Body of pancreas (tissue), 4 donors: ENCODE measurements around the gene EMP2. TPM values are rescaled to one million over a fixed set of nuclear protein-coding genes. Genes with fewer than 3 reads are reported as not detected.

Experiments
- ATAC-seq: fragments of 150-250 bp; one replicate; pipeline ENCODE4 v1.9.1; 2016
- DNase-seq, 4 donors: peaks; one replicate each; pipeline ENCODE4 v3.0.0-alpha.2; 2019
- H3K27ac ChIP-seq, 4 donors: fragments of 200-600 bp; sonication (generic); 1 replicate in 3 of 4; 2 replicates in 1 of 4; pipeline versions ENCODE4 v1.5.1 to v1.6.1; 2016 to 2019; ENCODE audit warnings: mild to moderate bottlenecking in 1 of 4, mixed read lengths in 1 of 4, moderate library complexity in 1 of 4
- H3K27me3 ChIP-seq, 2 donors: fragments of 200-600 bp; sonication (generic); one replicate each; pipeline ENCODE4 v1.6.0; 2016; ENCODE audit warnings: mild to moderate bottlenecking in 1 of 2
- H3K36me3 ChIP-seq, 2 donors: fragments of 200-600 bp; sonication (generic); replicated peaks in 1 of 2; 2 replicates each; pipeline ENCODE4 v1.5.1; 2016; ENCODE audit warnings: low read depth in 2 of 2; ENCODE audit not compliant: insufficient read depth in 1 of 2
- H3K4me1 ChIP-seq: fragments of 200-600 bp; sonication (generic); one replicate; pipeline ENCODE4 v1.6.0; 2016
- H3K4me3 ChIP-seq, 2 donors: fragments of 200-600 bp; sonication (generic); 1 replicate in 1 of 2; 2 replicates in 1 of 2; pipeline ENCODE4 v1.5.1; 2016 to 2019
- H3K9me3 ChIP-seq, 3 donors: fragments of 200-600 bp; sonication (generic); 1 replicate in 2 of 3; 2 replicates in 1 of 3; pipeline ENCODE4 v1.5.1; 2016
- CTCF ChIP-seq, 7 experiments: fragments of 450-650 bp in 4 of 7; fragments of 200-600 bp in 3 of 7; sonication (generic) in 3 of 7; IDR thresholded peaks; one replicate each; pipeline ENCODE4 v1.5.1; 2016 to 2019; ENCODE audit warnings: antibody characterized with exemption in 7 of 7
- POLR2A ChIP-seq, 3 donors: fragments of 450-650 bp; IDR thresholded peaks; one replicate each; pipeline ENCODE4 v1.6.1; 2016; ENCODE audit warnings: antibody characterized with exemption in 3 of 3, mild to moderate bottlenecking in 2 of 3
- WGBS, 2 donors: methylation state at CpG; one replicate each; pipeline ENCODE4 v1.1.5; 2017; 5-methylcytosine and 5-hydroxymethylcytosine counted together
- intact Hi-C: fragments of 100-400 bp; cut with DNase I; formaldehyde crosslinking; loops from one replicate; pipeline ENCODE4 v1.15.1; 2023
- total RNA-seq, 2 donors: library from RNA; depleted of rRNA; stranded (reverse); fragments of >200 nt; gene quantifications; one replicate each; pipeline ENCODE4 v1.1.0, GENCODE V29; 2016

Gene EMP2, protein sequence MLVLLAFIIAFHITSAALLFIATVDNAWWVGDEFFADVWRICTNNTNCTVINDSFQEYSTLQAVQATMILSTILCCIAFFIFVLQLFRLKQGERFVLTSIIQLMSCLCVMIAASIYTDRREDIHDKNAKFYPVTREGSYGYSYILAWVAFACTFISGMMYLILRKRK
- total RNA-seq, result 10 to 100 TPM in 1 of 2 donors, 1 to 10 TPM in 1; 8.6 to 17.9 TPM

DNA sequence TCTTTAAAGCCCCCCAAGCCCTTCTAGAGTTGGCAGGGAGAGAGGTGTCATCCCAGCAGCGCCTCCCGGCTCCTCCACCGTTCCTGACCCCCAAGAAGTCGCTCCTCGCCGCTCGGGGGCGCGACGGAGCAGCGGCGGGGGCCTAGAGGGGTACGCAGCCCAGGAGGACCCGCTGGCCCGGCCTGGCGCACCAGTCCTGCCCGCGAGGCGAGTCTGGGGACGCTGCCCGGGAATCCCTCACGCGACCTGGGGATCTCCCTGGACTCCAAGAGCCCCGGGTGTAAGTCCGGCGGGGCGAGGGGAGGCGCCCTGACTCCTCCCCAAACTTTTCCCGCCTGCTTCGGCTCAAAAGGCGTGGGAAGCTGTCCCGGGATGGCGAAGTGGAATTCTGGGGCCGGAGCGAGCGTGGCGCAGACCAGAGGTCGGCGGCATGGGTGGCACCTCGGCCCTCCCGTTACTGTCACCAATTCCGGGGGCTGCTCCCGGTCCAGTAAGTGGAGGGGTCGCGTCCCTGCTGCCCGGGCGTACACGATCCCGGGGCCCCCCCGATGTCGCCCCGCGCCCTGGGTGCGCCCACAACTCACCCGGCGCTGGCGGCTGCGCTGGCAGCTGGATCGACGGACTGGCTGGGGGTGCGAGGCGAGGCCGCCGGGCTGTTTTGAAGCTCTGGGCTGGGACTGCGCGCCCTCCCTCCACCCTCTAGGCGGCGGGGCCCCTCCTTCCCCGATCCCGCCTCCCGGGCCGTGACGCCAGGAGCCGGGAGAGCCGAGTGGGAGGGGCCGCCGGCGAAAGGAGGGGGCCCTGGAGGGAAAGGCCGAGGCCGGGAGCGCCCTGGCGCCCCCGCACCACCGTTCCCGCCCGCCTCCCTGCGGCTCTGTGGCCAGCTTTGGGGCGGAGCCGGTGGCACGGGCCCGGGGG, at the start of gene EMP2:
Gene EMP2, minus strand, starts transcription at position 634 of the 918 bp plus-strand sequence. CDS start 32,981 bp downstream, outside the sequence.
- WGBS, 2 donors, result 0 to 1% methylated on average over 19 to 74 of the region's 91 CpGs
- intact Hi-C loops, result no loop called here
- H3K9me3 ChIP-seq, result no peaks in the 10 kb centered on the region
- H3K36me3 ChIP-seq, result no peaks in the 10 kb centered on the region
- TF ChIP-seq CTCF (IDR thresholded peaks at IDR 0.05), result peak in 6 of 7 experiments; percentile 10 to 61 (median 42)
- TF ChIP-seq POLR2A (IDR thresholded peaks at IDR 0.05), result peak; percentile 43 to 61 (median 51)
- DNase-seq (peak; percentile 59 to 81 (median 71)), ATAC-seq (peak; percentile 80)
- H3K4me1 ChIP-seq, result peaks cover 40% of the 10 kb centered on the region
- H3K27me3 ChIP-seq, result no peaks in the 10 kb centered on the region
- peak within 1 kb of the TSS; percentile 41 to 82 for H3K4me3 ChIP-seq
- H3K27ac ChIP-seq, result peak within 1 kb of the TSS; percentile 34 to 67 (median 58)

- 53 to 61% methylated on average over 4 to 6 of the region's 6 CpGs for WGBS, 2 donors
- no peak for ATAC-seq
- intact Hi-C loops, result no loop called here
- no peak for DNase-seq
- H3K4me3 ChIP-seq, result no peak overlapping the region
- no peak overlapping the region for H3K27ac ChIP-seq
- TF ChIP-seq POLR2A (IDR thresholded peaks at IDR 0.05), result no peak
- no peak for TF ChIP-seq CTCF (IDR thresholded peaks at IDR 0.05)
- no peaks in the 10 kb centered on the region for H3K27me3 ChIP-seq
- no peaks in the 10 kb centered on the region for H3K9me3 ChIP-seq
- H3K4me1 ChIP-seq, result no peaks in the 10 kb centered on the region
- H3K36me3 ChIP-seq, result no peaks in the 10 kb centered on the region
Measured at GRCh38 chr16:10629592-10629963, 49.2 kb upstream of the EMP2 start.

DNA sequence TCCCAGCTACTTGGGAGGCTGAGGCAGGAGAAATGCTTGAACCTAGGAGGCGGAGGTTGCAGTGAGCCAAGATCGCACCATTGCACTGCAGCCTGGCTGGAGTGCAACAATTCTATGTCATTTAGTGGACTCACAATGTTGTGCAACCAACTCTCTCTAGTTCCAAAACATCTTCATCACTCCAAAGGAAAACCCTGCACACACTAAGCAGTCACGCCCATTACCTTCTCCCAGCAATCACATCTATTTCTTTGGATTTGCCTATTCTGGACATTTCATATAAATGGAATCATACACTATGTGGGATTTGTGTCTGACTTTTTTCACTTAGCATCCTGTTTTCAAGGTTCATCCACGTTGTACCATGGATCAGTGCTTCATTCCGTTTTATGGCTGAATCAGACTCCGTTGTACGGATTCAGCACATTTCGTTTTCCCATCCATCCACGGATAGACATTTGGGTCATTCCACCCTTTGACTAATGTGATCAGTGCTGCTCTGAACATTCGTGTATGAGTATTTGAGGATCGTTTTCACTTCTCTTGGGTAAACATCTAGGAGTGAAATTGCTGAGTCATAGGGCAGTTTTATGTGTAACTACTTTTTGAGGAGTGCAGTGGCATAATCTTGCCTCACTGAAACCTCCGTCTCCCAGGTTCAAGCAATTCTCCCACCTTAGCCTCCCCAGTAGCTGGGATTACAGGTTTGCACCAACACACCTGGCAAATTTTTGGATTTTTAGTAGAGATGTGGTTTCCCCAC, 45.4 kb upstream of the EMP2 start:
- Histone ChIP-seq H3K27me3 (no peaks in the 10 kb centered on the region), H3K36me3 (no peaks in the 10 kb centered on the region), H3K27ac (no peak overlapping the region), H3K4me1 (no peaks in the 10 kb centered on the region), H3K4me3 (no peak overlapping the region), H3K9me3 (no peaks in the 10 kb centered on the region)
- intact Hi-C loops, result no loop called here
- WGBS, 2 donors, result 69 to 76% methylated on average over 11 to 12 of the region's 12 CpGs
- no peak for ATAC-seq
- no peak for TF ChIP-seq POLR2A (IDR thresholded peaks at IDR 0.05)
- TF ChIP-seq CTCF (IDR thresholded peaks at IDR 0.05), result no peak
- no peak for DNase-seq

DNA sequence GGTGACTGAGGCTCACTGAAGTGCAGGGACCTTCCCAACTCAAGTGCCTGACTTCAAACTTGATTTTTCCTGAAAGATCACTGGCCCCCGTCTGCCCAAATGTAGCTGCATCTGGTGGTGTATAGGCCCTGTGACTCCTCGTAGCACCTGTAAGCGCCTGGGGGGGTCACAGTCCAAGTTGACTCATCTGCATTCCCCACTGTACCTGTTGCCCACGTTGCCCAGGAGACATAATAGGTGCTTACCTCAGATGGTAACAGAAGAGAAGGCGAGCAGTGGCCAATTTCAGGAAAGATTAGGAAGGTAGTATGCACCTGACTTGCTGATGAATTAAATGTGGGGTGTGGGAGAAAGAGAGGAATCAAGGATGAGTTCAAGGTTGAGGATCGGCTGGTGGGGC, 44.1 kb upstream of the EMP2 start:
- Histone ChIP-seq H3K27ac (no peak overlapping the region), H3K36me3 (no peaks in the 10 kb centered on the region), H3K4me1 (peaks cover 2% of the 10 kb centered on the region), H3K4me3 (no peak overlapping the region), H3K9me3 (no peaks in the 10 kb centered on the region), H3K27me3 (no peaks in the 10 kb centered on the region)
- TF ChIP-seq POLR2A (IDR thresholded peaks at IDR 0.05) (no peak), CTCF (IDR thresholded peaks at IDR 0.05) (no peak)
- DNase-seq (no peak), ATAC-seq (no peak)
- intact Hi-C loops, result no loop called here
- WGBS, 2 donors, result 65 to 83% methylated on average over 5 to 6 of the region's 6 CpGs
